GM13976 (cell line): ENCODE measurements around the gene NR4A3.

Source experiments
- DNase-seq: peaks from one replicate; pipeline ENCODE4 v3.0.0; 2012; ENCODE audit warnings: low spot score
- in situ Hi-C: fragments of 300-500 bp; cut with MboI; formaldehyde crosslinking; loops from one replicate; pipeline ENCODE4 v1.12.0; 2022; ENCODE audit warnings: low sequenced_read_pairs, mixed read lengths, inconsistent platforms; ENCODE audit not compliant: unreplicated experiment
- TF ChIP-seq, protein P1 (sequence below): IDR thresholded peaks from 2 replicates; pipeline ENCODE4 v1.5.1; 2012; ENCODE audit warnings: borderline replicate concordance, mild to moderate bottlenecking; ENCODE audit not compliant: insufficient read depth; ENCODE audit errors: extremely low read depth, missing control alignments, control extremely low read depth

Gene NR4A3

DNA sequence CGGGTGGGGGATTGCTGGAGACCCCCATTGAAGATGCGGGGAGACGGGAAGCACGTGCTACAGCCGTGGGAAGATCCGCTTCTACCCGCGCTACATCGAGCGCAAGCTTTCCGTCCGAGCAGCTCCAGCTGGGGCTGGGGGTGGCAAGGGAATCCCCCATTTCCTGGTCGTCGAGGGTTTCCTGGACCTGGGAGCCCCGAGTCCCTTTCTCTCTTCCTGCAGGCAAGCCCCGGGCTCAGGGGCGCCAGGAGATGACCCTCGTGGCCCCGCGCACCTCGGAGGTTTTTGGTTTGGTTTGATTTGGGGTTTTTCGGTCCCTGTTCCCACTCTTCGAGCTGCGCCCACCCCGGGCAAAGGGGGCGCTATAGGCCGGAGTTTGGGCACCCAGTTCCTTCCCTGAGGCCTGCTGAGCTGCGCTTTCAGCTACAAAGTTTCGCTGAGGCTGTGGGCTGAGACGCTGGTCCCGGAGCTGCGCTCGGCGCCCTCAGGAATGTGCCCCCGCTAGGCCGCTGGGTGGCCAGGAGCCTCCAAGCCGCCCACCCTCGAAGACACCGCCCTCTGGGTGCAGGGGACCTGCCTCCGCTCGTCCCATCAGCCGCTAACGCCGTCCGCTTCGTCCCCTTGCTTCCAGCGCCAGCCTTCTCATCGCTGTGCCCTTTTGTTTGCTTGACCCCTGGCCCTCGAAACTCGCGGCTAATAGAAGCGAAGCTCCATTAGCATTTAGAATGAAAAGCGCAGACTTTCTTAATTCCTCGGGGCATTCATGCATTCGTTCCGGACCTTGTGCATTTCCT, 2.9 kb downstream of the NR4A3 start:
- TF ChIP-seq, protein P1, sequence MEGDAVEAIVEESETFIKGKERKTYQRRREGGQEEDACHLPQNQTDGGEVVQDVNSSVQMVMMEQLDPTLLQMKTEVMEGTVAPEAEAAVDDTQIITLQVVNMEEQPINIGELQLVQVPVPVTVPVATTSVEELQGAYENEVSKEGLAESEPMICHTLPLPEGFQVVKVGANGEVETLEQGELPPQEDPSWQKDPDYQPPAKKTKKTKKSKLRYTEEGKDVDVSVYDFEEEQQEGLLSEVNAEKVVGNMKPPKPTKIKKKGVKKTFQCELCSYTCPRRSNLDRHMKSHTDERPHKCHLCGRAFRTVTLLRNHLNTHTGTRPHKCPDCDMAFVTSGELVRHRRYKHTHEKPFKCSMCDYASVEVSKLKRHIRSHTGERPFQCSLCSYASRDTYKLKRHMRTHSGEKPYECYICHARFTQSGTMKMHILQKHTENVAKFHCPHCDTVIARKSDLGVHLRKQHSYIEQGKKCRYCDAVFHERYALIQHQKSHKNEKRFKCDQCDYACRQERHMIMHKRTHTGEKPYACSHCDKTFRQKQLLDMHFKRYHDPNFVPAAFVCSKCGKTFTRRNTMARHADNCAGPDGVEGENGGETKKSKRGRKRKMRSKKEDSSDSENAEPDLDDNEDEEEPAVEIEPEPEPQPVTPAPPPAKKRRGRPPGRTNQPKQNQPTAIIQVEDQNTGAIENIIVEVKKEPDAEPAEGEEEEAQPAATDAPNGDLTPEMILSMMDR: peak; percentile 70
- DNase-seq: peak; percentile 86
- in situ Hi-C loops: loop anchor here (25.0 kb wide), 2 partner anchors 388 to 637 kb away; no protein-coding TSS in a partner anchor

DNA sequence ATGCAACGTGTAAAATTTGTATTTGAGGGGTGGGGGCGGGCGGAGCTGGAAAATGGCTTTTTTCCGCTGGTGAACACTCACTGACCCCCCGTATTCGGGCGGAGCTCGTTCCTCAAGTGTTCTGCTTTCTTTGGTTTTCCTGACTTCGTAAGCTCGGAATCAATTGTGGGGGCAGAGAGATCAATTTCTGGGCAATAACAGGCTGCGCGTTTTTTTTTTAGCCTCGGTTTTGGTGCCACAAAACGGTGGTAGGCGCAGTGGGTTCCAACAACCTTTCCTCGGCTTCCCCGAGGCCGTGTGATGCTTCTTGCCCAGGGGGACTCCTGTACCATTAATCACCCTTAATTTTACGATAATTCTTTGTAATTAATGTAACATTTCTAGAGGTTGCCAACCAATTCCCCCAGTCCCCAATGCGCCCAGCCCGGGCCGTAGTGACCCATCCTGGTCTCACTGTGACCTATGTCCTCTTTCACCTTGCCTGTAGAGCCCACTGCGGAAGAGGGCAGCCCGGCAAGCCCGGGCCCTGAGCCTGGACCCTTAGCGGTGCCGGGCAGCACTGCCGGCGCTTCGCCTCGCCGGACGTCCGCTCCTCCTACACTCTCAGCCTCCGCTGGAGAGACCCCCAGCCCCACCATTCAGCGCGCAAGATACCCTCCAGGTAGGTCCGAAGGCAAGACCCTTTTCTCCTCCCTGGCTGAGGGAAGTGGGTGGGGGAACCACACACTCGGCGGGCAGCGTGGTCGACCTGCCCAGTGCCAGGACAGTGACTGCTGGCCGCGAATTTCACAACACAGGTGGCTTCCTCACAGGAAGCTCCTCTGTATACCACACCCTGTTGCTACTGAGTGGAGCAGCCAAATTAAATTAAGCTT, 3.7 kb downstream of the NR4A3 start:
- TF ChIP-seq, protein P1: no peak
- DNase-seq: peak; percentile 23
- in situ Hi-C loops: no loop called here

DNA sequence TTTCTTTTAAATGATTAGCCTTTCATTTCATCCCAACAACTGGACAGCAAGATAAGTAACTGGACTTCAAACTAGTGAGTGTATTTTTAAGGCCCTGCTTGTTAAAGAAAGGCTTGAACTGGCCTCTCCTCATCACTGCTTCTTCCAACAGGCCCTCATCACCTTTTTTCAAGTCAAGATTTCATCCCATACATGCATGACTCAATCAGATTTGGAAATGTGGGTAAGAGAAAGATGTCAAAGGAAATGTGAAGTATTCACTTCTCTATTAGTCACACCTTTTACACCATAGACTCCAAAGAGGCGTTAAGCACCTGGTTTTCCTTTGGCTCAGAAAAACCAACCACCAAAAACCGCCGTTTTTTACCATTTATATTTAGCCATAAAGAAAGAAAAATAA, 4.9 kb downstream of the NR4A3 start:
- TF ChIP-seq, protein P1: no peak
- in situ Hi-C loops: no loop called here
- DNase-seq: no peak

DNA sequence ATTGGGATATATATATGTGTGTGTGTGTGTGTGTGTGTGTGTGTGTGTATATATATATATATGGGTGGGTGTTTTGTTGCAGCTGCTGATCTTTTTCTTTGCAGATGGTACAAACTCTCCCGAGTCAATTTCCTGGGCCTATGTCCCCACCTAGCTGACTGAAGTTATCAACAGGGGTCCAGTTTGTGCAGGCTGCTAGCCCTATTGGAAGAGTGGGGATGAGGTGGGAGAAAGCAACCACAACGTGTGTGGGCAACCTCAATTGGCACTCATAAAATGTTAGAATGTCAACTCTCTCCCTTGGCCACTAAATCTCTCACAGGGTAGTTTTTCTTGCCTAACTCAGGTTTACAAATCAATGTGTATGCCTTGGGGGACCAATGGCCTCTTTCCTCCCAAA, 5.6 kb downstream of the NR4A3 start:
- TF ChIP-seq, protein P1: no peak
- in situ Hi-C loops: no loop called here
- DNase-seq: no peak

DNA sequence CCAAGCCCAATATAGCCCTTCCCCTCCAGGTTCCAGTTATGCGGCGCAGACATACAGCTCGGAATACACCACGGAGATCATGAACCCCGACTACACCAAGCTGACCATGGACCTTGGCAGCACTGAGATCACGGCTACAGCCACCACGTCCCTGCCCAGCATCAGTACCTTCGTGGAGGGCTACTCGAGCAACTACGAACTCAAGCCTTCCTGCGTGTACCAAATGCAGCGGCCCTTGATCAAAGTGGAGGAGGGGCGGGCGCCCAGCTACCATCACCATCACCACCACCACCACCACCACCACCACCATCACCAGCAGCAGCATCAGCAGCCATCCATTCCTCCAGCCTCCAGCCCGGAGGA, 6.3 kb downstream of the NR4A3 start:
- in situ Hi-C loops: no loop called here
- no peak for DNase-seq
- TF ChIP-seq, protein P1: no peak

DNA sequence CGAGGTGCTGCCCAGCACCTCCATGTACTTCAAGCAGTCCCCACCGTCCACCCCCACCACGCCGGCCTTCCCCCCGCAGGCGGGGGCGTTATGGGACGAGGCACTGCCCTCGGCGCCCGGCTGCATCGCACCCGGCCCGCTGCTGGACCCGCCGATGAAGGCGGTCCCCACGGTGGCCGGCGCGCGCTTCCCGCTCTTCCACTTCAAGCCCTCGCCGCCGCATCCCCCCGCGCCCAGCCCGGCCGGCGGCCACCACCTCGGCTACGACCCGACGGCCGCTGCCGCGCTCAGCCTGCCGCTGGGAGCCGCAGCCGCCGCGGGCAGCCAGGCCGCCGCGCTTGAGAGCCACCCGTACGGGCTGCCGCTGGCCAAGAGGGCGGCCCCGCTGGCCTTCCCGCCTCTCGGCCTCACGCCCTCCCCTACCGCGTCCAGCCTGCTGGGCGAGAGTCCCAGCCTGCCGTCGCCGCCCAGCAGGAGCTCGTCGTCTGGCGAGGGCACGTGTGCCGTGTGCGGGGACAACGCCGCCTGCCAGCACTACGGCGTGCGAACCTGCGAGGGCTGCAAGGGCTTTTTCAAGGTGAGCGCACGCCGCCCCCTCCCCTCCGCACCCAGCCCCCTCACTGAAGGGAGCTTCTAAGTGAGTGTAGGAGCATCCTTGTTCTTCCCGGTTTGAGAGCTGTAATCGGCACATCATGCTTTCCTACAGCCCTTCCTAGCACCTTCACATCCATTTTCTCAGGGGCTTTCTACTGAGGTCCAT, 6.9 kb downstream of the NR4A3 start:
- in situ Hi-C loops: no loop called here

More for the DNA sequence above, 6.9 kb downstream of the NR4A3 start:
- TF ChIP-seq, protein P1: no peak
- DNase-seq: no peak
